DMS79 (cell line): ENCODE data around the gene DLL4.

ENCODE experiments used
- DNase-seq: peaks from one replicate; lab custom pipeline; 2025; lab: John Stamatoyannopoulos, UW

DLL4 gene

GRCh38 chr15:40906091-40906990, 22.8 kb upstream of the DLL4 start:
- DNase-seq: peak; percentile 59

GRCh38 chr15:40906991-40907802, 21.9 kb upstream of the DLL4 start:
- DNase-seq: peak; percentile 63

DNA sequence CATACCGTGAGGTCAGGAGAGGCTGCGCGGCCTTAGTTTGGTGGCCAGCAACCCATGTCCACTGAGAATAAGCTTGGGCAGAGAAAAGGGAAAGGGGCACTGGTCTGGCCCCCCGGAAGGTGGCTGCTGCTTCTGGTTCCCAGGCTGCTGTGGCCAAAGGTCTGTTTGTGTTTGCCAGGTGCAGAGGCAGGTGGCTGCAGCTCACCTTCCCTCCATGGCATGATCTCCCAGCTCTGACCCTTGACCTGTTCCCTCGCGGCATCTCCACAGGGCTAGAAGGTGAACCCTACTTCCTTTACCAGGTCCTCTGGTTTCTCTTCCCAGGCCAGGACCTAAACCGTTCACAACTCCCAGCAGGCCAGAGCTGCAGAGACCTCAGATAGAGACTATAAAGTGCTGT, 21.0 kb upstream of the DLL4 start:
- no peak for DNase-seq

- DNase-seq: no peak
Observed at GRCh38 chr15:40909662-40910630, 19.2 kb upstream of the DLL4 start.

GRCh38 chr15:40911141-40911540, 18.0 kb upstream of the DLL4 start:
- no peak for DNase-seq

- no peak for DNase-seq
Observed at GRCh38 chr15:40911693-40912092, 17.4 kb upstream of the DLL4 start.

GRCh38 chr15:40912478-40912877, 16.7 kb upstream of the DLL4 start:
- no peak for DNase-seq

- DNase-seq: no peak
Observed at GRCh38 chr15:40914013-40914412, 15.1 kb upstream of the DLL4 start.

DNA sequence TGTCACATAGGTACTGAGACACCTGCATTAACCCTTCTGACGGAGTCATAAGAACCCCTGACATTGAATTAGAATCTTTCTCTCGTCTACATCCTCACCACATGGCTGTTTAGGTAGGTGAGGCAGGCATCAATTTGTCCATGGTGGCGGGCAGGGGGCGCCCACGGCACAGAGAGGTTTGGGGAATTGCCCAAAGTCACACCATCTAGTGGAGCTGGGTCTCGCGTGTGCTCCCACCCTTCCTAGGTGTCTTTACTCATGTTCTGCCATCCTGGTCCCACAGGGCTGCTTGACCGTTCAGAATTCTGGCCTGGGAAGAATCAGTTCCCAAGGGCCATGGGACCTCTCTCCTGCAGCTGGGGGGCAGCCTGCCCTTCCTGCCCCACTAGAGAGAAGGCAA, 14.7 kb upstream of the DLL4 start:
- DNase-seq: no peak

DNA sequence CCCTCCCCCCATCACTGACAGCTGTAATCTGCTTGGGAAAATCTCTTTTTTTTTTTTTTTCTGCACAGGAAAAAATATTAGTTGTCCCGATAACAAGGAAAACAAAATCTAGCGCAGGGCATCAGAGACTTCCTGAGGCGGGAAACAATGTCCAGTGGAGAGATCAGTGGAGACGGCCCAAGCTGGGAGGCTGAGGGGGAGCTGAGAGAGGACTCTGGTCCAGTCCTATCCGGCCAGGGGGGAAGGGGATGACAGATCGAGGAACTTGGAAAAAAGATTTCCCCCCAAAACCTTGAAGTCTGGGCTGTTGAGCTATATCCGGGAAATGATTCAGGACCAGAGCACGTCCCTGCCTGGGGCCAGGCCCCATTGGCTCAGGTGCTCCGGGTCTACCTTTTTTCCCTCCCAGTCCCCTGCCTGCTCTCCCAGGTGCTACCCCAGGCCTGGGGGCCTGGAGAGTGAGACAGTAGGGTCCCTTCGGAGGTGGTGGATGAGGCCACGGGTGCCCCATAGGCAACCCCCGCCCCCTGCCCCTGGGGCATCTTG, 14.0 kb upstream of the DLL4 start:
- no peak for DNase-seq

DNA sequence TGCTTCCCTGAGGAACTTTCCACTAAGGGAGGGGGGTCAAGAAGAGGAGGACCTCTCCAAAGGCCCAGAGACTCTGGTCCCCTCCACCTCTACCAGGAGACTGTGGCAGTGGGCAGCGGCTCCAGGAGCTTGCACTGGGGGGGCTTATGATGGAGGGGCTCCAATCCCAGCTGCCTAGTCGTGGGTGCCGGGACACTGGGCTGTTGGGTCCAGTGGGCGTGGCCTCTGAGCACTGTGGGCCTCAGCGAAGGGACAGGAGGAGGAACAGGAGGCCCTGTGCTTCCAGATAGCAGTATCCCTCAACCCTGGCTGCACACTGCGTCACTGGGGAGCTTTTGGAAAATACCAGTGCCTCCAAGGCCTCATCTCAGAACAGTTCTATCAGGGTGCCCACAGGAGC, 13.5 kb upstream of the DLL4 start:
- DNase-seq: no peak

DNA sequence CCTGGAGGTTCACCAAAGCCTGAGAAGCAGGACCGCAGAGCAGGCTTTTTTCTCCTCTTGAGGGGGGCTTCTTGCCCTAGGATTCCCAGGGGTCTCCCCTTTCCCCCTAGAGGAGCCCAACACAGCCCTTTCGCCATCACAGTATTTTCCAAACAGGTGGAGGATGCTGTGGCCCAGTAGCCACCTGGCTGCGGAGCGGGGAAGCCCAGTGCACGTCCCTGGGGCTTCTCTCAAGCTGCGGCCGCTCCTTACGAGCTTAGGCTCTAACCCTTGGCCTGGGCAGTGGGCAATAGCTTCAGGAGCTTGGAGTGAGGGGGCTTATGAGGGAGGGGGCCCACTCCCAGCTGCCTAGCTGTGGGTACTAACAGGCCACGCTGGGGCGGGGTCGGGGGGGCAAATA, 11.6 kb upstream of the DLL4 start:
- DNase-seq: no peak

GRCh38 chr15:40918146-40918798, 10.9 kb upstream of the DLL4 start:
- no peak for DNase-seq

DNA sequence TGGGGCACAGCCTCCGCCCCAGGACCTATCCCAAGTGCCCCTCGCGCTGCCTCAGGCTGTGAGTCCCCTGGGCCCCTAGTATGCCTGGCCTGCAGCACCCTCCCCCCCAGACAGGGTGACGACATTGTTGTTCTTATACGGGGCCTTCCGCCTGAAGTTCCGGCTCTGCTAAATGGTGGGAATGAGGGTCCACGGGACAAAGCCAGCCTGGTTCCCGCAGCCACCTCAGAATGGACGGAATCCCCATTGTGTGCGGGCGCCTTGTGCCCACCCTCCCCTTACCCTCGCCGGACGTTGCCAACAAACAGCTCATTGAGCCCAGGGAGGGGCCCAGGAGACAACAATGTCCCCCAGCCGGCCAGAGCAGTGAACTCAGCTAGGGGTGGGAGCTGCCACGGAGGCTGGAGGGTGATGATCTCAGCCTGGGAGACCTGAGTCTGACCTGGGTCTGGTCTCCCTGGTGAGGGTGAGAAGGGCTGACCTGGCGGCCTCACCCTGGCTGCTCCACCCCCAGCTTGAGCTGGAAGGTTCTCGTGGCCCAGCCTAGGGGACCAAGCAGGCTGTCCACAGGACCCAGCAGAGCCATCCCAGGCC, 10.2 kb upstream of the DLL4 start:
- no peak for DNase-seq

DNA sequence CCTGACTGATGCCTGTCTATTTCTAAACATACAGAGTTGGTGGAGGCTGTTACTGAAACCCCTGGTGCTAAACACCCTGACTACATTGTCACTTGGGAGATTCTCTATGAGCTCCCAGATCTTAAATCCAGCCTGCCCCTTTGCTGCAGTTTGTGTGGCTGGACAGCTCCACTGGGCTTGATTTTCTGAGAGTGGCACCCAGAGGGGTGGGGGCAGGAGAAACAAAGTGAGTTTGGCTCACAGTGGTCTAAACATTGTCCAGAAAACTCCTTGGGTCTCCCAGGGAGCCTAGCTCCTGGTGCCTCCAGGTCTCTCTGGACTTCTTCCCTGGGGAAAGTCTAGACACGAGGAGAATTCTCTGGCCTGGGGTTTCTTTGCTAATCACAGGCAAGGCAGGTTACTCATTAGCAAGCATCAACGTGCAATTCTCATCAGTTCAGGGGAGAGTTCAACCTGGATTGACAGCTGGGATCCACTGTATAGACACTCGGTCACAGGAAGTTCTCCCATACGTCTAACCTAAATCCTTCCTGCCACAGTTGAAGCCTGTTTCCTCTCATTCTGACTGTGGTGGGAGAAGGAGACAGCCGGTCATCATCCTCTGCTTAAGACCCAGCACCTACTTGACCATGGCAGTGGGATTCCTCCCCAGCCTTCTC, 7.1 kb upstream of the DLL4 start:
- DNase-seq: no peak

DNA sequence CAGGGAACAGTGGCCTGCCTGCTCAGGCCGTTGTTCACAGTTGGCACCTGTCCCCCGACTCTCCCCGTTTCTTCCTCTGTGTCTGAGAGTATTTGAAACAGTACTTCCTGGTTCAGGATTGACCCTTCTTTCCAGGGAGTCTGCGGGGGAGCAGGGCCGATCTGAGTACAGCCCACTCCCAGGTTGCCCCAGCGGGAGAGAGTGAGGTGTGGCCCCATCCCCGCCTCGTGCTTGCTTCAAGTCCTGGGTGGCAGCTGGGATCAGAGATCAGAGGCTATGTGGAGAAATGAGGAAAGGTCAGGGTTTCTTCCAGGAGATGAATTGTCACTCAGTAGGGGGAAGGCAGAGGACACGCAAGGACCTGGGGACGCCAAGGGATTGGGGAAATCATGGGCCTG, 6.5 kb upstream of the DLL4 start:
- no peak for DNase-seq

DNA sequence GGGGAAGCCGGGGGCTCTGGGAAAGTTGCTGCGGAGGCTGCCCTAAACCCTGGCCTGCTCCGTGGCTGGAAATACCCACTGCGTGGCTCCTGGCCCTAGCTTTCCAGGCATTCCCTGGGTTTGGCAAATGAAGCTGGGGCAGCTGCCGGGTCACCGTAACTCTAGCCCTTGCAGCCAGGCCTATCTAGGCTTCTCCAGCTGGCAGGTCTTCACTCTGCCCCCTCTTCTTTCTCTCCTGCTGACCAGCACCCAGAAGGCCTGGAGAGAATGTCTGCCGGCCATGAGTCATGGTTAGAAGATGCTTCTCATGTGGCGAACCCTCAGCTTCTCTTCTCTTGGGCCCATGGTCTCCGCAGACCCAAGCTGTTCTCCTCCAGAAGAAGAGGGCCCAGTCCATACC, 5.6 kb upstream of the DLL4 start:
- DNase-seq: no peak

DNA sequence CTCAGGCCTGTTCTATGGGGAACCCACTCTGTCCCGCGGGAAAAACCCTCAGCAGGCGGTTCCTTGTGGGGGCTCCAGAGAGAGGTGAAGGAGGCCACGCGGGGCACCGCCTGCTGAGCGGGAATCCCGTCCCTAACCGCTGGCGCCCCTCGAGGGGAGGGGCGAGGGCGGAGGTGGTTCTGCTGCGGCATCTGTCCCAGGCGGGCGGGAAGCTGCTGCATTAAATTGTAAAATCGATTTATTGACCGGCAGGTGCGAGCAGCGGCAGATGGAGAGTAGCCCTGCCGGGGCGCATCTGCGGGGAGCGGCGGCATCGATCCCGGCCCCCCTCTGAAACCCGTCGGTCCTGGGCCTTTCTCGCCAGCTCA, 3.7 kb upstream of the DLL4 start:
- no peak for DNase-seq

DNA sequence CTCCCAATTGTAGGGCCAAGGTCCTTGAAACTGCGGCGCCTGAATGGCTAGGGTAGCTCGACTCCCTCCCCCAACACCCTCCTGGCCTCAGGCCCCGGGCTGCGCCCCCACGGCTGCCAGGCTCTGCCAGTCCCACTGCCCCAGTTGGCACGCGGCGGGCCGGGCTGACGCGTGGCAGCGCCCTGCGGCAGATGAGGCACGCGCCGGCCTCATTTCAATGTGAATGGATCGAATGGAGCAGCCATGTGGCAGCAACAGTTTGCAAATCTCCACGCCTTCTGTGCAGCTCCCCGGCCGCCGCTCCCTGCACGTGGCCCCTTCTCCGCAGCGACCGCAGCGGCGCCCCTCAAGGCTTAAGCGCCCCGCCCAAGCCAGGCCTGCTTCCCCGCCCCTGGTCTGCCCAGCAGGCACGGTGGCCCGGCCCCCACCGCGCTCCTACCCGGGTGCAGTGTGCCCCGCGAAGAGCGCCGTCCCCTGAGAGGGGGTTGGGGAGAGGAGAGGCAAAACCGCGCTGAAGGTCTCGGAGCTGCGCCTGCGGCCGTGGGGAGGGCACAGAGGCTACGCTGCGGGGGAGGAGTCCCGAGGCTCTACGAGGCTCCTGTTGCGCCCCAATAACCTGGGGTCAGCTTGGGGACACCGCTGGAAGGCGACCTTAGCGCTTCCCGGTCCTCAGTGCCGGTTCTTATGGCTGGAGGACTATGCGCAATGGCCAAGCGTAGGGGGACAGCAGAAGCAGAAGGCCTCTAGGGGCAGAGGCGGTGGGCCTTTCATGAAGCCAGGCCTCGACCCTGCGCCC, 3.1 kb upstream of the DLL4 start:
- no peak for DNase-seq
